Psoas muscle (tissue), 8 donors: ENCODE data around the gene CHN2. TPM values are rescaled to one million over a fixed set of nuclear protein-coding genes. Genes with fewer than 3 reads are reported as not detected.

Source experiments
- ATAC-seq, 4 donors: fragments of 200-7000 bp; cut with Tn5 transposase; one replicate each; pipeline ENCODE4 v1.9.1; 2020; ENCODE audit warnings: moderate library complexity in 3 of 4, mild to moderate bottlenecking in 2 of 4
- DNase-seq, 2 donors: peaks; one replicate each; pipeline ENCODE4 v3.0.0-alpha.2; 2020
- H3K27ac ChIP-seq: fragments of 200-600 bp; one replicate; pipeline ENCODE4 v1.8.0; 2022
- H3K27me3 ChIP-seq, 3 donors: fragments of 200-600 bp in 1 of 3; one replicate each; pipeline versions ENCODE4 v1.6.1 to v1.8.0; 2013 to 2022; ENCODE audit warnings: low read length in 2 of 3, mild to moderate bottlenecking in 2 of 3, moderate library complexity in 1 of 3; ENCODE audit not compliant: insufficient read depth in 3 of 3
- H3K36me3 ChIP-seq, 2 donors: fragments of 200-600 bp in 1 of 2; one replicate each; pipeline versions ENCODE4 v1.6.1 to v1.8.0; 2013 to 2022; ENCODE audit warnings: low read depth in 1 of 2, mild to moderate bottlenecking in 1 of 2, moderate library complexity in 1 of 2; ENCODE audit not compliant: insufficient read depth in 1 of 2
- H3K4me1 ChIP-seq: fragments of 200-600 bp; one replicate; pipeline ENCODE4 v1.8.0; 2022
- H3K4me3 ChIP-seq: fragments of 200-600 bp; one replicate; pipeline ENCODE4 v1.8.0; 2022; ENCODE audit warnings: mild to moderate bottlenecking
- H3K9me3 ChIP-seq: fragments of 200-600 bp; one replicate; pipeline ENCODE4 v1.8.0; 2022
- CTCF ChIP-seq: fragments of 200-600 bp; IDR thresholded peaks from one replicate; pipeline ENCODE4 v1.8.0; 2022; ENCODE audit warnings: antibody characterized with exemption
- WGBS, 3 donors: extraction: QIAGEN DNeasy Blood & Tissue Kit; methylation state at CpG; one replicate each; pipeline versions ENCODE4 v1.1.6 to v1.1.7; 2013; 5-methylcytosine and 5-hydroxymethylcytosine counted together
- intact Hi-C, 2 donors: fragments of 100-400 bp; cut with DNase I; formaldehyde crosslinking; loops; one replicate each; pipeline versions ENCODE4 v1.11.0 to v1.14.2; 2022
- polyA plus RNA-seq, 3 donors: library from polyadenylated mRNA; stranded (reverse); fragments of 200-250 nt; gene quantifications; one replicate each; pipeline ENCODE4 v1.2.3, GENCODE V29; 2013
- total RNA-seq, 4 donors: library from RNA; stranded (reverse); fragmentation: NEBNext Ultra II Directional in 2 of 4; extraction: Animal tissue kit (Norgen Biotek cat#: 25700) in 2 of 4; gene quantifications; one replicate each; pipeline versions ENCODE4 v1.2.1 to v1.2.4, GENCODE V29; 2021 to 2023
- donor health status: healthy with polysubstance abuse.
- donor health status: DM: no; HTN: no; CAD: no; lungs with moderate emphysema.
- donor health status: Bipolar disorder and iron deficiency.
- donor health status: healthy.
- donor health status: DM: yes; HTN: yes; CAD: no.
- donor health status: DM: no; HTN: no; CAD: no.
- donor health status: DM: no; HTN: no; CAD: no.
- donor health status: DM: yes; HTN: yes; CAD: no.

Gene CHN2
- total and polyA plus RNA-seq, 7 donors, result 0.43 to 18.1 (median 2.3) TPM

GRCh38 chr7:29345590-29345989 lies 151.0 kb downstream of the CHN2 start:
- intact Hi-C loops, result loop anchor here in 1 of 2 donors (5.0 kb wide), 1 partner anchor 233 kb away; no protein-coding TSS in a partner anchor
- no peaks in the 10 kb centered on the region for H3K27me3 ChIP-seq
- 81 to 87% (median 83%) methylated on average over 9 of the region's 9 CpGs for WGBS, 3 donors
- peak; percentile 41 for TF ChIP-seq CTCF
- no peak overlapping the region for H3K4me3 ChIP-seq
- peak in 1 of 4 donors; percentile 61 for ATAC-seq
- H3K9me3 ChIP-seq, result no peaks in the 10 kb centered on the region
- no peaks in the 10 kb centered on the region for H3K36me3 ChIP-seq
- peak in 1 of 2 donors; percentile 28 for DNase-seq
- H3K27ac ChIP-seq, result no peak overlapping the region
- no peaks in the 10 kb centered on the region for H3K4me1 ChIP-seq

GRCh38 chr7:29346231-29346978 lies 151.8 kb downstream of the CHN2 start:
- 82 to 92% (median 86%) methylated on average over 8 of the region's 8 CpGs for WGBS, 3 donors
- no peaks in the 10 kb centered on the region for H3K4me1 ChIP-seq
- intact Hi-C loops, result loop anchor here in 1 of 2 donors (5.0 kb wide), 1 partner anchor 234 kb away; no protein-coding TSS in a partner anchor

GRCh38 chr7:29349362-29349761 lies 154.8 kb downstream of the CHN2 start:
- ATAC-seq (no peak), DNase-seq (no peak)
- no peak overlapping the region for H3K27ac ChIP-seq
- 72 to 90% (median 86%) methylated on average over 4 of the region's 4 CpGs for WGBS, 3 donors
- no peaks in the 10 kb centered on the region for H3K9me3 ChIP-seq
- no peak for TF ChIP-seq CTCF
- no peaks in the 10 kb centered on the region for H3K36me3 ChIP-seq
- no peak overlapping the region for H3K4me3 ChIP-seq
- H3K27me3 ChIP-seq, result no peaks in the 10 kb centered on the region
- intact Hi-C loops, result loop anchor here in 1 of 2 donors (5.0 kb wide), 1 partner anchor 237 kb away; no protein-coding TSS in a partner anchor
- H3K4me1 ChIP-seq, result no peaks in the 10 kb centered on the region

More at GRCh38 chr7:29346231-29346978, 151.8 kb downstream of the CHN2 start:
- ATAC-seq, result no peak
- no peaks in the 10 kb centered on the region for H3K36me3 ChIP-seq
- no peak overlapping the region for H3K4me3 ChIP-seq
- no peaks in the 10 kb centered on the region for H3K27me3 ChIP-seq
- no peaks in the 10 kb centered on the region for H3K9me3 ChIP-seq
- TF ChIP-seq CTCF, result no peak
- H3K27ac ChIP-seq, result no peak overlapping the region
- no peak for DNase-seq

DNA sequence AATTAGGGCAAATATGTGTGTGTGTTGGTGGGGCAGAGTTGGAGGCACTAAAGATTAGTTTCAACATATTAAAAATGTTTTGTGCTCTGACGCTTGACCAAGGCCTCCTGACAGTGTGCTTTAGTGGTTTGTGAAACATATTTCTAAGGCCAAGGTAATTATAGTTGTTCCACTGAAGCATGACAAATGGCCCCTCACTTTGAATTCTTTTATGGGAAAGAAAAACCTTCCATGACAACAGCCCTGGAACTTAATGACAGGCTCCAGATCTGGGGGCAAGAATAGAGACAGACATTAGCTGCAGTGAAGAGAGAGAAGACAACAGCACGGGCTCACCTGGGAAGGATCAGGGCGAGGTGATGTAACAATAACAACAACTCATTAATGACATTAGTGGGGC lies 155.8 kb downstream of the CHN2 start:
- ATAC-seq, result no peak
- WGBS, 3 donors, result 60 to 80% (median 76%) methylated on average over 3 of the region's 3 CpGs
- TF ChIP-seq CTCF, result no peak
- Histone ChIP-seq H3K4me1 (no peaks in the 10 kb centered on the region), H3K27me3 (no peaks in the 10 kb centered on the region), H3K9me3 (no peaks in the 10 kb centered on the region), H3K36me3 (no peaks in the 10 kb centered on the region), H3K27ac (no peak overlapping the region), H3K4me3 (no peak overlapping the region)
- DNase-seq, result no peak
- intact Hi-C loops, result no loop called here
